PC-9 (cell line): Measurements from ENCODE around the gene CACNA1I. TPM values are rescaled to one million over a fixed set of nuclear protein-coding genes. Genes with fewer than 3 reads are reported as not detected.

Experiments used
- BruUV-seq: library from RNA; stranded (reverse); fragments of 400-500 nt; replicated peaks from 2 replicates; lab custom pipeline; 2021; lab: Mats Ljungman, UMichigan
- CTCF ChIA-PET: fragments of 300-600 bp; sonication (Branson Sonifier 250); formaldehyde crosslinking; loops from one replicate; lab custom pipeline; 2022; ENCODE audit warnings: antibody characterized with exemption; lab: Charles Lee
- POLR2A ChIA-PET: fragments of 300-600 bp; sonication (Branson Sonifier 250); formaldehyde crosslinking; loops from one replicate; lab custom pipeline; 2022; ENCODE audit warnings: antibody characterized with exemption; ENCODE audit not compliant: unreplicated experiment; lab: Charles Lee
- DNase-seq, 2 experiments: peaks; one replicate each; pipeline versions ENCODE4 v3.0.0 to v3.0.0-alpha.2; 2015 to 2022; ENCODE audit warnings: mixed read lengths in 1 of 2
- H2AFZ ChIP-seq: fragments of 200-600 bp; sonication (generic); 2 replicates; pipeline ENCODE4 v1.8.1; 2017; ENCODE audit warnings: antibody characterized with exemption
- H3F3A ChIP-seq: fragments of 200-600 bp; sonication (generic); 2 replicates; pipeline ENCODE4 v1.8.1; 2017; ENCODE audit warnings: antibody characterized with exemption, mild to moderate bottlenecking, low read depth; ENCODE audit not compliant: insufficient read depth
- H3K27ac ChIP-seq: fragments of 200-600 bp; sonication (generic); 2 replicates; pipeline ENCODE4 v1.6.1; 2016; ENCODE audit warnings: mixed run types
- H3K27me3 ChIP-seq: fragments of 200-600 bp; sonication (generic); 2 replicates; pipeline ENCODE4 v1.6.1; 2016; ENCODE audit warnings: low read depth, mixed run types; ENCODE audit not compliant: insufficient read depth
- H3K36me3 ChIP-seq: fragments of 200-600 bp; sonication (generic); 2 replicates; pipeline ENCODE4 v1.6.1; 2016; ENCODE audit warnings: low read depth, mixed run types
- H3K4me1 ChIP-seq: fragments of 200-600 bp; sonication (generic); replicated peaks from 2 replicates; pipeline ENCODE4 v1.6.1; 2016; ENCODE audit warnings: mixed run types; ENCODE audit not compliant: insufficient read depth
- H3K4me2 ChIP-seq: fragments of 200-600 bp; sonication (generic); 2 replicates; pipeline ENCODE4 v1.6.1; 2017; ENCODE audit warnings: mixed run types
- H3K4me3 ChIP-seq: fragments of 200-600 bp; sonication (generic); 2 replicates; pipeline ENCODE4 v1.6.1; 2016; ENCODE audit warnings: mixed run types
- H3K79me2 ChIP-seq: fragments of 200-600 bp; sonication (generic); 2 replicates; pipeline ENCODE4 v1.6.1; 2017; ENCODE audit warnings: low read depth, mixed run types
- H3K9me2 ChIP-seq: fragments of 200-600 bp; sonication (generic); 2 replicates; pipeline ENCODE4 v1.8.1; 2017; ENCODE audit warnings: mild to moderate bottlenecking; ENCODE audit not compliant: insufficient read depth
- H3K9me3 ChIP-seq: fragments of 200-600 bp; sonication (generic); 2 replicates; pipeline ENCODE4 v1.8.1; 2016; ENCODE audit warnings: low read depth; ENCODE audit not compliant: insufficient read depth
- H4K20me1 ChIP-seq: fragments of 200-600 bp; sonication (generic); 2 replicates; pipeline ENCODE4 v1.8.1; 2017; ENCODE audit not compliant: insufficient read depth
- CTCF ChIP-seq: fragments of 200-600 bp; sonication (generic); conservative IDR thresholded peaks from 2 replicates; pipeline ENCODE4 v1.6.1; 2017; ENCODE audit warnings: mixed run types, antibody characterized with exemption, mild to moderate bottlenecking, moderate library complexity
- EZH2 ChIP-seq: fragments of 200-600 bp; sonication (generic); IDR thresholded peaks from 2 replicates; pipeline ENCODE4 v1.8.0; 2017; ENCODE audit warnings: antibody characterized with exemption, low read depth
- intact Hi-C: fragments of 100-400 bp; cut with micrococcal nuclease; formaldehyde crosslinking; loops from one replicate; pipeline ENCODE4 v1.10.0; 2022; ENCODE audit not compliant: unreplicated experiment
- total RNA-seq: library from RNA; stranded (reverse); gene quantifications from 2 replicates; pipeline ENCODE4 v1.2.3, GENCODE V29; 2021

CACNA1I gene
- total RNA-seq, 1 experiment from 2014 or later, result 2.8 TPM

- H3K9me3 ChIP-seq, result no peaks in the 10 kb centered on the region
- peaks cover 35% of the 10 kb centered on the region; the same call in 1 of the 2 replicates for H3F3A ChIP-seq
- H3K4me3 ChIP-seq, result no peak overlapping the region
- H4K20me1 ChIP-seq, result no peaks in the 10 kb centered on the region
- peaks cover 33% of the 10 kb centered on the region for H3K4me1 ChIP-seq
- H3K4me2 ChIP-seq, result no peak overlapping the region
- H3K79me2 ChIP-seq, result no peaks in the 10 kb centered on the region
- TF ChIP-seq CTCF (no peak), EZH2 (no peak)
- H2AFZ ChIP-seq, result no peak overlapping the region
- ChIA-PET POLR2A (no interaction called here), CTCF (no interaction called here)
- intact Hi-C loops, result no loop called here
- DNase-seq, result no peak
- no peaks in the 10 kb centered on the region for H3K9me2 ChIP-seq
- H3K27me3 ChIP-seq, result 0 out of 2 replicates have a peak, but pooled peaks cover 2% of the 10 kb centered on the region
- no peak overlapping the region for H3K27ac ChIP-seq
- BruUV-seq, result no TSS peak
- no peaks in the 10 kb centered on the region for H3K36me3 ChIP-seq
Observed at GRCh38 chr22:39595622-39596172, 25.1 kb downstream of the CACNA1I start.

- H3K36me3 ChIP-seq, result no peaks in the 10 kb centered on the region
- 0 out of 2 replicates have a peak, but pooled peaks cover 10% of the 10 kb centered on the region for H3K27me3 ChIP-seq
- BruUV-seq, result no TSS peak
- H3K4me3 ChIP-seq, result no peak overlapping the region
- CTCF ChIA-PET, result interaction anchor here (0.6 kb wide), 1 partner anchor 329 kb away, joined by 6 read pairs; no protein-coding TSS in a partner anchor
- no peaks in the 10 kb centered on the region for H3K9me2 ChIP-seq
- H2AFZ ChIP-seq, result no peak overlapping the region
- POLR2A ChIA-PET, result no interaction called here
- H3K9me3 ChIP-seq, result no peaks in the 10 kb centered on the region
- H3K79me2 ChIP-seq, result no peaks in the 10 kb centered on the region
- peaks cover 34% of the 10 kb centered on the region; the same call in 1 of the 2 replicates for H3F3A ChIP-seq
- intact Hi-C loops, result no loop called here
- DNase-seq, result no peak
- H3K4me2 ChIP-seq, result no peak overlapping the region
- H3K27ac ChIP-seq, result no peak overlapping the region
- H4K20me1 ChIP-seq, result no peaks in the 10 kb centered on the region
- H3K4me1 ChIP-seq, result peaks cover 32% of the 10 kb centered on the region
- TF ChIP-seq EZH2 (no peak), CTCF (no peak)
Observed at GRCh38 chr22:39596601-39597000, 26.0 kb downstream of the CACNA1I start.

GRCh38 chr22:39597236-39597869 lies 26.8 kb downstream of the CACNA1I start:
- ChIA-PET CTCF (interaction anchor here (0.6 kb wide), 2 partner anchors 105 to 329 kb away, joined by 4 to 6 read pairs; no protein-coding TSS in a partner anchor), POLR2A (no interaction called here)
- Histone ChIP-seq H3K36me3 (no peaks in the 10 kb centered on the region), H3K4me2 (peak overlapping the region; percentile 50), H2AFZ (no peak overlapping the region), H3K4me1 (peaks cover 24% of the 10 kb centered on the region), H3K79me2 (no peaks in the 10 kb centered on the region), H3K4me3 (no peak overlapping the region), H3K9me3 (no peaks in the 10 kb centered on the region), H3K9me2 (no peaks in the 10 kb centered on the region), H3K27me3 (0 out of 2 replicates have a peak, but pooled peaks cover 10% of the 10 kb centered on the region), H3F3A (peaks cover 30% of the 10 kb centered on the region; the same call in 1 of the 2 replicates), H3K27ac (no peak overlapping the region), H4K20me1 (no peaks in the 10 kb centered on the region)
- no peak for DNase-seq
- TF ChIP-seq EZH2, result no peak
- no peak for TF ChIP-seq CTCF
- intact Hi-C loops, result no loop called here
- BruUV-seq, result no TSS peak
